ENCODE data around the gene GTPBP3. TPM values are rescaled to one million over a fixed set of nuclear protein-coding genes. Genes with fewer than 3 reads are reported as not detected.

GTPBP3 gene, protein sequence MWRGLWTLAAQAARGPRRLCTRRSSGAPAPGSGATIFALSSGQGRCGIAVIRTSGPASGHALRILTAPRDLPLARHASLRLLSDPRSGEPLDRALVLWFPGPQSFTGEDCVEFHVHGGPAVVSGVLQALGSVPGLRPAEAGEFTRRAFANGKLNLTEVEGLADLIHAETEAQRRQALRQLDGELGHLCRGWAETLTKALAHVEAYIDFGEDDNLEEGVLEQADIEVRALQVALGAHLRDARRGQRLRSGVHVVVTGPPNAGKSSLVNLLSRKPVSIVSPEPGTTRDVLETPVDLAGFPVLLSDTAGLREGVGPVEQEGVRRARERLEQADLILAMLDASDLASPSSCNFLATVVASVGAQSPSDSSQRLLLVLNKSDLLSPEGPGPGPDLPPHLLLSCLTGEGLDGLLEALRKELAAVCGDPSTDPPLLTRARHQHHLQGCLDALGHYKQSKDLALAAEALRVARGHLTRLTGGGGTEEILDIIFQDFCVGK
- polyA plus RNA-seq: 7.2 to 9.3 TPM (median 8.9 TPM) in 3 replicates
- 5.3 TPM for polyA plus RNA-seq (2011; ENCODE audit: low read depth)
- polyA plus RNA-seq (2011; cell fraction: cytosol; rRNA removed): 4.3 and 7.4 TPM in 2 replicates
- 24.9 and 28.4 TPM in 2 replicates for polyA plus RNA-seq (2011; cell fraction: nucleus; rRNA removed)
- 9.7 and 11.1 TPM in 2 replicates for polyA plus RNA-seq (2012; ENCODE audit: low replicate concordance)
- polyA minus RNA-seq: 4.0 to 6.6 TPM (median 4.4 TPM) in 3 replicates
- polyA minus RNA-seq (2011; cell fraction: cytosol; rRNA and poly(A)+ RNA removed): 16.9 TPM
- 13.4 and 13.7 TPM in 2 replicates for polyA minus RNA-seq (2011; cell fraction: nucleus; rRNA and poly(A)+ RNA removed)

DNA sequence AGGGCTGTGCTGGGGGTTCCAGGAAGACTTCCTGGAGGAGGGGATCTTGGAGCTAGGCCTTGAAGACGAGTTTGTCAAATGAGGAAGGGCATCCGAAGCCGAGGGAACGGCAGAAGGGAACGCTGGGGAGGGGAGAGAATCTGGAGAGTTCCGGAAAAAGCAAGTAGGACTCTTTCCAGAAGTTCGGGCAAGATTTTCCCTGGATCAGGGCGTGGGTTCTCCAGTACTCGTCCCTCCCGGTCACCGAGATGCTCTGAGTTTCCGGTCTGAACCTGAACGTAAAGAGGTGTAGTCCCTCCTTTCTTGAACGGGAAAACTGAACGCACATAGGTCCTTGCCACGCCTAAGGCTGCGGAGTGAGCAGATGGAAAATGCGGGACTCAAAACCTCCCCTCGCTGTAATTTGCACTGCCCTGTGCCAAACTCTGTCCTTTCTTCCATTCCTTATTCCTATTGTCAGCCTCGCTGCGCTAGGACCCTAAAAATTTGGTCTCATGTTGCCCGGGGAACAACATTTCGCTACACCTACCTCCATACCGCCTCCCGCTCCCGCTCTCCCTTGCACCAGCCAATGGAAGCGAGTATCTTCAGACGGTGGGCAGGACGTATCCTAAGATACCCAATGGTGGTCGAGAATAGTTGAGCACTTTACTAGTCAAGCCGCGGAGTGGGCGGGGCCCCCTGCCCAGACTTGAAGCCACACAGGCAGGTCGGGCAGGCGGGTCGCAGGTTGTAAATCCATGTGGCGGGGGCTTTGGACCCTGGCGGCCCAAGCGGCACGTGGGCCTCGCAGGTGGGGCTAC, at the start of gene GTPBP3:
Gene GTPBP3, plus strand, starts transcription at position 682 of the 803 bp plus-strand sequence. Its CDS starts 59 bp downstream, at position 741.
- Histone ChIP-seq H3K27ac (ENCODE audit: control insufficient read depth, insufficient read depth, low read length) (peak within 1 kb of the TSS; percentile 95), H3K9ac (ENCODE audit: control insufficient read depth, extremely low read depth, insufficient read depth, low read length) (peak within 1 kb of the TSS; percentile 92), H3K4me2 (ENCODE audit: control insufficient read depth, extremely low read depth, insufficient read depth, low read depth, low read length) (peak within 1 kb of the TSS; percentile 98), H3K27me3 (ENCODE audit: control insufficient read depth, extremely low read depth, insufficient read depth, low read length) (no peaks in the 10 kb centered on the region), H3K4me1 (ENCODE audit: control insufficient read depth, extremely low read depth, insufficient read depth, low read length) (peaks cover 23% of the 10 kb centered on the region), H3K36me3 (ENCODE audit: control insufficient read depth in 2 of 2, extremely low read depth in 1 of 2, insufficient read depth in 2 of 2, low read length in 2 of 2) (peaks cover 0 to 9% of the 10 kb centered on the region in 2 experiments), H3K79me2 (ENCODE audit: control insufficient read depth, insufficient read depth, low read length) (peaks cover 5% of the 10 kb centered on the region), H3K4me3 (ENCODE audit: control insufficient read depth in 2 of 3, extremely low read depth in 1 of 3, insufficient read depth in 2 of 3, low read depth in 1 of 3, low read length in 3 of 3) (peak within 1 kb of the TSS; percentile 71 to 99 (median 80)), H4K20me1 (ENCODE audit: control insufficient read depth, extremely low read depth, insufficient read depth, low read length) (no peaks in the 10 kb centered on the region), H2AFZ (ENCODE audit: control insufficient read depth, low read length) (peak within 1 kb of the TSS; percentile 97), H3K9me3 (ENCODE audit: control insufficient read depth, low read depth, low read length) (no peaks in the 10 kb centered on the region), H3K9me1 (ENCODE audit: control insufficient read depth, extremely low read depth, insufficient read depth, low read length) (no peaks in the 10 kb centered on the region)
- dilution Hi-C loops (cut with MboI; ENCODE audit: extremely low pct_ligation_motif_present, low sequenced_read_pairs): no loop called here
- TF ChIP-seq, protein P1, sequence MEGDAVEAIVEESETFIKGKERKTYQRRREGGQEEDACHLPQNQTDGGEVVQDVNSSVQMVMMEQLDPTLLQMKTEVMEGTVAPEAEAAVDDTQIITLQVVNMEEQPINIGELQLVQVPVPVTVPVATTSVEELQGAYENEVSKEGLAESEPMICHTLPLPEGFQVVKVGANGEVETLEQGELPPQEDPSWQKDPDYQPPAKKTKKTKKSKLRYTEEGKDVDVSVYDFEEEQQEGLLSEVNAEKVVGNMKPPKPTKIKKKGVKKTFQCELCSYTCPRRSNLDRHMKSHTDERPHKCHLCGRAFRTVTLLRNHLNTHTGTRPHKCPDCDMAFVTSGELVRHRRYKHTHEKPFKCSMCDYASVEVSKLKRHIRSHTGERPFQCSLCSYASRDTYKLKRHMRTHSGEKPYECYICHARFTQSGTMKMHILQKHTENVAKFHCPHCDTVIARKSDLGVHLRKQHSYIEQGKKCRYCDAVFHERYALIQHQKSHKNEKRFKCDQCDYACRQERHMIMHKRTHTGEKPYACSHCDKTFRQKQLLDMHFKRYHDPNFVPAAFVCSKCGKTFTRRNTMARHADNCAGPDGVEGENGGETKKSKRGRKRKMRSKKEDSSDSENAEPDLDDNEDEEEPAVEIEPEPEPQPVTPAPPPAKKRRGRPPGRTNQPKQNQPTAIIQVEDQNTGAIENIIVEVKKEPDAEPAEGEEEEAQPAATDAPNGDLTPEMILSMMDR (optimal IDR thresholded peaks at IDR 0.05 in 1 of 3, IDR thresholded peaks at IDR 0.05 in 1 of 3, conservative IDR thresholded peaks at IDR 0.05 in 1 of 3; ENCODE audit: extremely low read depth in 1 of 3, insufficient read depth in 2 of 3, low read length in 3 of 3): no peak
- no peak for TF ChIP-seq EZH2 (IDR thresholded peaks at IDR 0.05; ENCODE audit: low read length)
- DNase-seq (ENCODE audit: low read depth, low spot score) (peak; percentile 73), FAIRE-seq (peak; percentile 89)

DNA sequence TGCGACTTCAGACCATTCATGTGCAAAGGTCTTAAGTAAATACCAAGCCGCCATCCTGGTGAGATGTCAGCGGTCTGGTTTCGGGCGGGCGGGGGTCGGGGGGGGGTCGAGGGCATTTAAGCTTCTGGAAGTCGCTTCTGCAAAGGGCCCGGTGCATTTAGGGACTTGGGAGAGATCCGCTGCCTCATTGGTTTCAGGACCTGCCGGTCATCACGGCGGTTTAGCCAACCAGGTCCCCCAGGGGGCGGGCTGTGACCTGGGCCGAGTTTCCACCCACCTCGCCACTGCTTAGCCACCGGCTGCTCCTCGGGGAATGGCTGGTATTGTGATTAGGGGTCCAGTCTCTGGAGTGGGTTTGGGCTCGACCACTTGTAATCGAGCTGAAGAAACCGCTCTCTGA, 47.9 kb upstream of the GTPBP3 start:
- peaks cover 0 to 7% of the 10 kb centered on the region in 2 experiments for H3K36me3 ChIP-seq (ENCODE audit: control insufficient read depth in 2 of 2, extremely low read depth in 1 of 2, insufficient read depth in 2 of 2, low read length in 2 of 2)
- no peaks in the 10 kb centered on the region for H3K4me1 ChIP-seq (ENCODE audit: control insufficient read depth, extremely low read depth, insufficient read depth, low read length)
- H2AFZ ChIP-seq (ENCODE audit: control insufficient read depth, low read length): no peak overlapping the region
- H3K4me3 ChIP-seq (ENCODE audit: control insufficient read depth in 2 of 3, extremely low read depth in 1 of 3, insufficient read depth in 2 of 3, low read depth in 1 of 3, low read length in 3 of 3): no peak overlapping the region
- H4K20me1 ChIP-seq (ENCODE audit: control insufficient read depth, extremely low read depth, insufficient read depth, low read length): no peaks in the 10 kb centered on the region
- no peak for FAIRE-seq
- no peak for DNase-seq (ENCODE audit: low read depth, low spot score)
- dilution Hi-C loops (cut with MboI; ENCODE audit: extremely low pct_ligation_motif_present, low sequenced_read_pairs): no loop called here
- H3K27ac ChIP-seq (ENCODE audit: control insufficient read depth, insufficient read depth, low read length): no peak overlapping the region
- peaks cover 4% of the 10 kb centered on the region for H3K79me2 ChIP-seq (ENCODE audit: control insufficient read depth, insufficient read depth, low read length)
- TF ChIP-seq, protein P1 (optimal IDR thresholded peaks at IDR 0.05 in 1 of 3, IDR thresholded peaks at IDR 0.05 in 1 of 3, conservative IDR thresholded peaks at IDR 0.05 in 1 of 3; ENCODE audit: extremely low read depth in 1 of 3, insufficient read depth in 2 of 3, low read length in 3 of 3): no peak
- TF ChIP-seq EZH2 (IDR thresholded peaks at IDR 0.05; ENCODE audit: low read length): no peak
- no peak overlapping the region for H3K9ac ChIP-seq (ENCODE audit: control insufficient read depth, extremely low read depth, insufficient read depth, low read length)
- no peaks in the 10 kb centered on the region for H3K27me3 ChIP-seq (ENCODE audit: control insufficient read depth, extremely low read depth, insufficient read depth, low read length)
- H3K9me3 ChIP-seq (ENCODE audit: control insufficient read depth, low read depth, low read length): no peaks in the 10 kb centered on the region
- H3K4me2 ChIP-seq (ENCODE audit: control insufficient read depth, extremely low read depth, insufficient read depth, low read depth, low read length): no peak overlapping the region
- no peaks in the 10 kb centered on the region for H3K9me1 ChIP-seq (ENCODE audit: control insufficient read depth, extremely low read depth, insufficient read depth, low read length)
